ENCODE measurements around the gene MASTL. TPM values are rescaled to one million over a fixed set of nuclear protein-coding genes. Genes with fewer than 3 reads are reported as not detected.

Gene MASTL
- total RNA-seq, 2 donors from 2014 or later, result 4.3 to 4.9 TPM

- Histone ChIP-seq H3K27me3 (no peaks in the 10 kb centered on the region), H3K36me3 (replicated peaks in 1 of 2; ENCODE audit: insufficient read depth in 1 of 2, low read depth in 2 of 2) (peaks cover 0 to 11% of the 10 kb centered on the region in 2 donors), H3K27ac (no peak overlapping the region), H3K4me3 (no peak overlapping the region), H3K4me1 (peaks cover 2% of the 10 kb centered on the region), H3K9me3 (no peaks in the 10 kb centered on the region)
- intact Hi-C loops (cut with DNase I), result no loop called here
- TF ChIP-seq CTCF (IDR thresholded peaks at IDR 0.05), result no peak
- no peak for TF ChIP-seq POLR2A (IDR thresholded peaks at IDR 0.05)
- DNase-seq (no peak), ATAC-seq (no peak)
Measured at GRCh38 chr10:27145937-27146336, 9.2 kb upstream of the MASTL start.

- peaks cover 13% of the 10 kb centered on the region for H3K4me1 ChIP-seq
Measured at GRCh38 chr10:27147701-27148100, 7.5 kb upstream of the MASTL start.

GRCh38 chr10:27150261-27150660 is 4.9 kb upstream of the MASTL start:
- Histone ChIP-seq H3K27me3 (no peaks in the 10 kb centered on the region), H3K4me1 (peaks cover 18% of the 10 kb centered on the region), H3K36me3 (replicated peaks in 1 of 2; ENCODE audit: insufficient read depth in 1 of 2, low read depth in 2 of 2) (peaks cover 0 to 5% of the 10 kb centered on the region in 2 donors), H3K9me3 (no peaks in the 10 kb centered on the region), H3K27ac (no peak overlapping the region), H3K4me3 (no peak overlapping the region)
- 67 to 92% methylated on average over 1 of the region's 1 CpG for WGBS, 2 donors
- no peak for DNase-seq
- no peak for ATAC-seq
- intact Hi-C loops (cut with DNase I), result no loop called here
- TF ChIP-seq POLR2A (IDR thresholded peaks at IDR 0.05) (no peak), CTCF (IDR thresholded peaks at IDR 0.05) (no peak)

More at GRCh38 chr10:27147701-27148100, 7.5 kb upstream of the MASTL start:
- ATAC-seq (no peak), DNase-seq (no peak)
- Histone ChIP-seq H3K9me3 (no peaks in the 10 kb centered on the region), H3K27me3 (no peaks in the 10 kb centered on the region), H3K27ac (no peak overlapping the region), H3K4me3 (no peak overlapping the region), H3K36me3 (replicated peaks in 1 of 2; ENCODE audit: insufficient read depth in 1 of 2, low read depth in 2 of 2) (peaks cover 0 to 8% of the 10 kb centered on the region in 2 donors)
- WGBS, 2 donors, result 80 to 81% methylated on average over 5 of the region's 5 CpGs
- no peak for TF ChIP-seq POLR2A (IDR thresholded peaks at IDR 0.05)
- TF ChIP-seq CTCF (IDR thresholded peaks at IDR 0.05), result no peak
- intact Hi-C loops (cut with DNase I), result no loop called here

- DNase-seq (no peak), ATAC-seq (no peak)
- Histone ChIP-seq H3K27ac (no peak overlapping the region), H3K9me3 (no peaks in the 10 kb centered on the region), H3K27me3 (no peaks in the 10 kb centered on the region), H3K36me3 (replicated peaks in 1 of 2; ENCODE audit: insufficient read depth in 1 of 2, low read depth in 2 of 2) (peaks cover 0 to 3% of the 10 kb centered on the region in 2 donors), H3K4me1 (peaks cover 37% of the 10 kb centered on the region), H3K4me3 (no peak overlapping the region)
- intact Hi-C loops (cut with DNase I), result no loop called here
- no peak for TF ChIP-seq CTCF (IDR thresholded peaks at IDR 0.05)
- TF ChIP-seq POLR2A (IDR thresholded peaks at IDR 0.05), result no peak
Measured at GRCh38 chr10:27152687-27153086, 2.5 kb upstream of the MASTL start.

GRCh38 chr10:27153329-27153728 is 1.8 kb upstream of the MASTL start:
- H3K9me3 ChIP-seq, result no peaks in the 10 kb centered on the region
- H3K4me3 ChIP-seq, result peak overlapping the region; percentile 55 to 95
- ATAC-seq, result no peak
- H3K36me3 ChIP-seq (replicated peaks in 1 of 2; ENCODE audit: insufficient read depth in 1 of 2, low read depth in 2 of 2), result peaks cover 0 to 2% of the 10 kb centered on the region in 2 donors
- 0 to 2% methylated on average over 6 of the region's 6 CpGs for WGBS, 2 donors
- no peak for TF ChIP-seq CTCF (IDR thresholded peaks at IDR 0.05)
- TF ChIP-seq POLR2A (IDR thresholded peaks at IDR 0.05), result no peak
- H3K27ac ChIP-seq, result peak overlapping the region in 3 of 4 donors; percentile 98 to 99 (median 99)
- intact Hi-C loops (cut with DNase I), result no loop called here
- peaks cover 37% of the 10 kb centered on the region for H3K4me1 ChIP-seq
- no peak for DNase-seq
- H3K27me3 ChIP-seq, result no peaks in the 10 kb centered on the region
